HG03442 (cell line): ENCODE data around the gene GCG.

Source experiments
- ATAC-seq: cut with Tn5 transposase; IDR thresholded peaks from one replicate; pipeline ENCODE4 v1.9.1; 2021; ENCODE audit warnings: mild to moderate bottlenecking, moderate library complexity; ENCODE audit not compliant: unreplicated experiment

Gene GCG

DNA sequence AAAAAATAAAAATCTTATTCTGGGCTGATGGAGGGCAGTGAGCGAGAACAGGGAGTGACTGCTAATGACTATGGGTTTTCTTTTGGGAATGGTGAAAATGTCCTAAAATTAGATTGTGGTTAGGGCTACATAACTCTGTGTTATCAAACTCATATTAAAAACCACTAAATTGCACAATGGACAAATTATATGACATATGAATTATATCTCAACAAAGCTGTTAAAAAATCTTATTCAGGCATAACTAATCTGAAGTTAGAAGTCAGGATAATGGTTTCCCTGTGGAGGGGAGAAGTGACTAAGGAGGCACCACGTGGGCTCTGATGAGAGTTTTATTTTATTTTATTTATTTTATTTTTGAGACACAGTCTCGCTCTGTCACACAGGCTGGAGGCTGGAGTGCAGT, 45.9 kb downstream of the GCG start:
- ATAC-seq, result no peak

DNA sequence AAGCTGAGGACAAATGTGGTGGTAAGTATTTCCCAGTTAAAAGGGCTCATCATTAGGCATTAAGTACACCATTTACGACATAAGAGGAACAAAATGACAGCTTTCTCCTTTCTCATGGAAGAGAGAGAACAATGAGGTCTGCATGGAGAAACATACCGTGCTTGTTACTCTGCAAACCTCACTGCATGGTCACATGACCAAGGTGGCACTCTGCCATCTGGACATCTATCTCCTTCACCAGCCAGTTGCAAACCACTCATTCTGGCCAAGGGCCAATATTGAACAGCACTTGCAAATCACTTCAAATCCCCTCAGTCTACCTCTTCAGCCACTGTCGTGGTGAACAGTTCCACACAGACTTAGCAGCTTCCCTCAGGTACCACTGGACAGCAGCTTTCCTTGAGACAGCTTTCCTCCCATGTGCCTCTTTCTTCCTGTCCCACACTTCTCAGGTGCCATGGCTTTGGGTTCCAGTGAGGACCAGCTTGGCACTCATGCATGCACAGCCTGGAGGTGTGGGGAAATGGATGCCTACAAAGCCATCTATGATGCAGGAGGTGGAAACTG, 48.5 kb downstream of the GCG start:
- ATAC-seq, result no peak

DNA sequence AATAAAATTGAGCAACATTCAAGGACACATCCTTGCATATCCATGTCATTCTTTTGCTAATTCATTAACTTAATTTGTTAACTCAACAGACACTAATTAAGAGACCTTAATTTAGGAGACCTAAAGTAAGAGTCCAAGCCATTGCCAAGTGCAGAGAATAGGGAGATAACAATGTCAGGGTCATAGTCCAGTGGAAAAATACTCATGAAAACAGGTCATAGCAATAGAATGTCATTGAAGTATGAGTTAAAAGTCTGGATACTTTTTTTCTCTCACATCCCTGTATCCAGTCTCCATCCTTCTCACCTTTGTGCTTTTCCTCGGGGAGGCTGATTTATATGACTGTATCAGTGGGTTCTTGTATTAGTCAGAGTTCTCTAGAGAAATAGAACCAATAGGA, 51.5 kb downstream of the GCG start:
- no peak for ATAC-seq

DNA sequence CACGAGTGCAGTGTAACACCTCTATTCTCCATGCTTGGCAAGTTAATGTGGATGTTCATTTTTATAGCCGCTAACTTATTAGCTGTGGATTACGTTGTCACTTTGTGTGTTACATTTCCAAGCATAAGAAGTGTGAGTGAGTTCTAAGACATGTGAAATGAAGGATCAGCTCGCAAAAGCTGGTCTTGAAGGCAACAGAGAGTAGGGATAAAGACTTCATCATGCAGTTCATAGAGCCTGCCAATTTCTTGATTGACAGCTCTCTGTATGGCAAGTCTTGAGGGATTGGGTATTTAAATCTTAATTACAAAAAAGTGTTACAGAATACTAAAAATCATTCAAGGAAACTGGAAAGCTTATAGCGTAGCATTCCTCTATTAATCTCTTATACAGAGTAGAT, 52.2 kb downstream of the GCG start:
- ATAC-seq, result no peak
